RCC 7860 (cell line): ENCODE measurements around the gene PGBD4.
"Not testable (repeated sequence)": the region's sequence is repeated elsewhere in the genome, so short reads cannot be mapped to it uniquely, and the experiment has no call there.

Source experiments
- DNase-seq: peaks from one replicate; pipeline ENCODE4 v3.0.0-alpha.2; 2015; ENCODE audit warnings: low spot score
- FAIRE-seq: peaks from 2 replicates; lab custom pipeline; 2012; peaks lifted over from hg19 to GRCh38; lab: Jason Lieb, UNC

Gene PGBD4

DNA sequence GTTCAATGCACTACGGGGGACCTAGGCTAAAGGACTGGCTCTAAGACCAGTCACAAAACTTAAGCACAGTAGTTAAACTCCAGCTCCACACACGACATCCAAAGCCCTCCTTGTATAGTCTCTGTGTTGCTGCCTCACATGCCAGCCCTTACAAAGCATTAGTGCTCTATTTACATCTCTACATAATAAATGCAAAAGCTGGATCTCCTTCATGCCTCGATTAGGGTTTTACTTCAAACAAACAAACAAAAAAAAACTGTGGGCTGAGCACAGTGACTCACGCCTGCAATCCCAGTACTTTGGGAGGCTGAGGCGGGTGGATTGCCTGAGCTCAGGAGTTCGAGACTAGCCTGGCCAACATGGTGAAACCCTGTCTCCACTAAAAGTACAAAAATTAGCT, 9.6 kb downstream of the PGBD4 start:
- DNase-seq = no peak
- no peak for FAIRE-seq

DNA sequence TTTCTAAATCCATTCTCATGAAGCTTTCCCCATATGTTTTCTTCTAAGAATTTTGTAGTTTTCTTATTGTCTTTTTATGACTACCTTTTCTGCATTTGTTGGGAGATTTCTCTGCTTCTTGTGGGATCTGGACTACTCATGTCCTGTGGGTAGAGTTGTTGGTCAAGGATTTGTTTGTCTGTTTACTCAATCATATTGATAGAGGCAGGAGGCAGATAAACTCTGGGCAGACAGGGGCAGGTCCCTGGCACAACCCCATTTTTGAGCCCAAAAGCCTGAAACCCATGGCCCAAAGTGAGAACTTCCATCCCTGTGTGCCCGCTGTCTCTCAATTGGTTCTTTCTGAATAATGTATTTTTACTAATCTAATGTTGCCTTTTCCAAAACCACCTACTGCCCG, 12.3 kb downstream of the PGBD4 start:
- DNase-seq = no peak
- FAIRE-seq = no peak

DNA sequence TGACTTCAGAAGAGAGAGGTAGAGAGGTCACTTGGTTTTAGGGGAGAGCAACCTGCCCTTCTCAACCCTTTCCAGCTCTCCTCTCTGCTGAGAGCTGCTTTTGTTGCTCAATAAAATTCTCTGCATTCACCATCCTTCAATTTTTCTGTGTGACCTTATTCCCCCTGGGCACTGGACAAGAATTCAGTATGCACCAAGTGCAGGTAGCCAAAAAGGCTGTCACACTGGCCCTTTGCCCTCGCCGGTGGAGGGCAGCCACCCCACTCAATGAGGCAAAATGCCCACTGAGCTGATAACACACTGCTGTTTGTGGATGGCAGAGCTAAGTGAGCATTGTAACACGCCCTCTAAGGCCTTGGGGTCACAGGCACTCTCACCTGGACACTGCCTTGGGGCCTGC, 12.9 kb downstream of the PGBD4 start:
- DNase-seq = no peak
- FAIRE-seq = no peak

DNA sequence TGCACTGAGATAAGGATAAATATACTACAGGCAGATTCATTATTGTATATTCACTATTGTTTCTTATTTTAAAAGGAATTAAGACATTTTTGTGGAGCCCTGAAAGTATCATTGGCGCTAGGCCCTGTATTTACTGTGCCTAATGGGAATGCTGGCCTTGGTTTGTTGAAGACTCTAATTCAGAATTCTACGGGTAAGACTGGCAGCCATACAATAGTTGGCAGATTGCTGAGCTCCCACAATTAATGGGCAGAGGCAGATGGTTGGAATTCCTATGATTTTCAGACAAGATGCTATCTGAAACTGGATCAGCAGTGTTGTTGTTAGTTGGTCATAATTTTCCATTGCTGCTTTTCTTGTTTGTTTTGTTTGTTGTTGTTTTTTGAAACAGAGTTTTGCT, 14.7 kb downstream of the PGBD4 start:
- FAIRE-seq (no peak), DNase-seq (no peak)

DNA sequence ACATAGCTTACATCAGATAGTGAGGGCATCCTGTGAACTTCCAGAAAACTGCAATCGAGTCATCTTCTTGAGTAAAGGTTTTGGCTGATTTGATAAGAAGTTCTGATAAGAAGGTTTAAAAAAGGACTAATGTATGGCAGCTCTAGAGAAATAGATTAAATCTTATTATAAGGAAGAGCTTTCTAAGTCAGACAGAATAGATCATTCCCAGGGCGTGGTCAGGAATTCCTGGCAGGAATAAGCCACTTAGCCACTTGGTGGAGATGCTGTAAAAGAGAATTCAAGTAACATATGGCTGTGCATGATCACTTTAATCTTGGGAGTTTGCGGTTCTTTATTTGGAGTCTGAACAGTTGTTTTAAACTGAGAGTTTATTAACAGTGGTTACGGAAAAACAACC, 17.4 kb downstream of the PGBD4 start:
- FAIRE-seq = no peak
- no peak for DNase-seq

DNA sequence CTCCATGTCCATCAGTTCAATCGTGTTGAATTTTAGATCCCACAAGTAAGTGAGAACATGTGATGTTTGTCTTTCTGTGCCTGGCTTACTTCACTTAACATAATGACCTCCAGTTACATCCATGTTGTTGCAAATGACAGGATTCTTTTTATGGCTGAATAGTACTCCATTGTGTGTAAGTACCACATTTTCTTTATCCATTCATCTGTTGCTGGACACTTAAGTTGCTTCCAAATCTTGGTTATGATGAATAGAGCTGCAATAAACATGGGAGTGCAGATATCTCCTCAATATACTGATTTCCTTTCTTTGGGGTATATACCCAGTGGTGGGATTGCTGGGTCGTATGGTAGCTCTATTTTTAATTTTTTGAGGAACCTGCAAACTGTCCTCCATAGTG, 18.5 kb downstream of the PGBD4 start:
- DNase-seq, FAIRE-seq: not testable (repeated sequence)

DNA sequence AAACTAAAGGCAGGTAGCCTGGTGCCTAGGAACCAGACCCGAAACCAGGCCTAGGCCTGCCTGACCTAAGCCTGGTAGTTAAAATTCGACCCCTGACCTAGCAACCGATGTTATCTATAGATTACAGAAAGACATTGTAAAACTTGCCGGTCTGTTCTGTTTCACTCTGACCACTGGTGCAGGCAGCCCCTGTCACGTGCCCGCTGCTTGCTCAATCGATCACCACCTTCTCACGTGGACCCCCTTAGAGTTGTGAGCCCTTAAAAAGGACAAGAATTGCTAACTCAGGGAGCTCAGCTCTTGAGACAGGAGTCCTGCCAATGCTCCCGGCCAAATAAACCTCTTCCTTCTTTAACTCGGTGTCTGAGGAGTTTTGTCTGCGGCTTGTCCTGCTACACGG, 19.9 kb downstream of the PGBD4 start:
- not testable (repeated sequence) for FAIRE-seq, DNase-seq

DNA sequence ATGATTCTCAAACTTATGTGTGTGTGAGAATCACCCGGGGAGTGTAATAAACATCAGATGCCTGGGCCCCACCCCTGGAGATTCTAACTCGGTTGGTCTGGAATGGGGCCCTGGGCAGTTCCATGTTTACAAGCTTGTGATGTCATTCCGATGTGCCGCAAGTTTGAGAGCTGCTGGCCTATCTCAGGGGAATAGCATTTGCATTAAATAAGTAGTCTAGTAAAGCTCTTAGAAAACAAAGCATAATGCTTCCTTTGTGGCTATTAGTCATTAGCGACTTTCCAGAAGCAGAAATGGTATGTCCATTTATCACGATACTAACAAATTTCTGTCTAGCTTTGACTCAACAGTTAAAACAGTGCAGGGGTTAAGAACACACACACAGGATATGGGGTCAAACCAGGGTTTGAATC, 20.9 kb downstream of the PGBD4 start:
- no peak for FAIRE-seq

DNA sequence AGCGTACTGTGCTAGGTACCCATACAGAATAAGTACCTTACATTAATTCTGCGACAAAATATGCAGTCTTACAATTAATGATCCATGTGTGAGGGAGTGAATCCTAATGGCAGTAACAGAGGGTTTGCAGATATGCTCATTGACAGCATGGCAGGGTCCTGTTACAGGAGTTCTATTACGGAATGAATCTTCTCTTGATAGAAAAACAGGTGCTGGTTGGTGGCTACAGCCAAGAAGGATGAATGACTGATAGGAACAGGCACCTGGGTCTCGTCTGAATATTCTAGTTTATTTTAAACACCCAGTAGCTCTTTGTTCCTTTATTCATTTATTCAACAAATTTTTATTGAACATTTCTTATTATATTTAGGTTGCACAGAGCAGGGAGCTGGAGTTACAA, 22.8 kb downstream of the PGBD4 start:
- no peak for FAIRE-seq
- no peak for DNase-seq

More for the DNA sequence above, 20.9 kb downstream of the PGBD4 start:
- DNase-seq = no peak

DNA sequence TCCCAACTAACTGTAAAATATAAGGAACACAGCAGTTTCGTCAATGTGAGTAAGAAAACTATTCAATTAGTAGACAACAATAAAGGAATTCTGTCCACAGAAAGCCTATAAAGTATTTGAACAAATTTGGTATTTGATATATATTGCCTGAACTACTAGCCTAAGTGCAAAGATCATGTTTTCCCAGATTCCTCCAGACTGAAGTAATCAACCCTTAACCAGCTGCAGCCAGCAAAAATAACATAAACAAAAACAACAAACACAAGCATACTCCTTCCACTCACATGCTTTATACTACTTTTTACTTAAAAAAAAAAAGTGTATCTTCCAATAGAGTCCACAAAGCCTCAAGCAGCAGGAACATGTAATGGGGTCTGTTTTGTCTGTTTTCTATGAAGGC, 24.1 kb downstream of the PGBD4 start:
- DNase-seq (no peak), FAIRE-seq (no peak)

DNA sequence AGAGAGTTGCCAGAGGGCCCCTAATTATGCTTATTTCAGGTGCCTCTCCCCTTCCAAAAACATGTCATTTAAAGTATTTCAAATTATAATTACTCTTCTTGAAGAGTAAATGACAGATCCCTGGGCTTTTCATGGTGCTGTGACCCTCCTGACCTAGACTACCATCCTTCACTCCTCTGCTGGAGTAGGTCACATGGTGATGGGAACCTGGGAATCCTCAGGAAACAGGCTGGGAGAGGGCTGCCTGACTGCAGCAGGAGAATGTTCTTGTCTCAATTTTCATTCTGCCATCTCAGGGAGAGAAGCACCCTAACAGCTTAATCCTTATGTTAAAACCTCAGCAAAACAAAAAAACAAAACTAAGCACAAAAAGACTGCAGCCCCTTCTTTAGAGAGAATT, 24.6 kb downstream of the PGBD4 start:
- DNase-seq (no peak), FAIRE-seq (no peak)

DNA sequence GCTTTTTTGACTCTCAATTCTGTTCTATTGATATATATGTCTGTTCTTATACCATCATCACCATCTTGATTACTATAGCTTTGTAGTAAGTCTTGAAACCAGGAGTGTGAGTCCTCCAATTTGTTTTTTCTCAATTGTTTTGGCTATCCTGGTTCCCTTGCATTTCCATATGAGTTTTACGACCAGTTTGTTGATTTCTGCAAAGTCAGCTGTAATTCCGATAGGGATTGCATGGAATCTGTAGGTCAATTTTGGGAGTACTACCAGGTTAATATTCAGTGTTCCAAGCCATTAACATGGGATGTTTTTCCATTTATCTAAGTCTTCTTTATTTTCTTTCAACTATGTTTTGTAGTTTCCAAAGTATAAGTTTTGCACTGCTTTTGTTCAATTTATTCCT, 27.0 kb downstream of the PGBD4 start:
- FAIRE-seq = no peak
- DNase-seq = no peak

DNA sequence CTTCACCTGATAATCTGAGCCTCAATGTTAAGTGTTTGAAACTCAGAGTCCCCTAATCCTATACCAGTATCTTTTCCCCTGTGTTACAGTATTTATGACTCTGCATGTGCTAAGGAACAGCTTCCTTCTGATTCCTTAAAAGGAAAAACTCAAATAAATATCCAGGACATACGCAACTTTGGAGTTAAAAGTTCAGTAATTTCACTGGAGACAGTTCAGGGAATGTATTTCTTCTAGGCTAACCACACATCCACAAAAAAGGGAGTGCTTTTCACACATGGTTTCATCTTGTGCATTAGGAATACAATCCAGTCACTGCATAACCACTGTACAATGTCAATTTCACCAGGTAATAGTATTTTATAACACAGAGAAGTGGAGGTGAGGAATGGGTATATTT, 31.0 kb downstream of the PGBD4 start:
- FAIRE-seq (no peak), DNase-seq (no peak)

DNA sequence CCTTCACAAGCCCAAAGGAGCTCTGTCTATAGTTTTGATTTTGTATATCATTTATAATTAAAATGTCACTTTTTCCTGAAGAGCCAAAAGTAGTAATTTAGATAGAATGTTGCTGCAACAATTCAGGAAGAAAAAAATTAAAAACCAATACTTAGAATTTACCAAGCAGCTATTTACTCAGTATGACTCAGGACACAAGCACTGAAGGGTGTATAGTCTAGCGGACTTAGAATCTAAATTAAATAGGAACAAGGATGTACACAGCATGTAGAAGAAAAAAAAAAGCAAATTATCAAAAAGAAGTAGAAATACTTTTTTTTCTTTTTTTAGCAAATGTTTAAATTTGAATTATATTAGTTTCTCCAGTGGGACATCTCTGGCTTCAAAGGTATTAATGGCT, 31.6 kb downstream of the PGBD4 start:
- DNase-seq (no peak), FAIRE-seq (no peak)

DNA sequence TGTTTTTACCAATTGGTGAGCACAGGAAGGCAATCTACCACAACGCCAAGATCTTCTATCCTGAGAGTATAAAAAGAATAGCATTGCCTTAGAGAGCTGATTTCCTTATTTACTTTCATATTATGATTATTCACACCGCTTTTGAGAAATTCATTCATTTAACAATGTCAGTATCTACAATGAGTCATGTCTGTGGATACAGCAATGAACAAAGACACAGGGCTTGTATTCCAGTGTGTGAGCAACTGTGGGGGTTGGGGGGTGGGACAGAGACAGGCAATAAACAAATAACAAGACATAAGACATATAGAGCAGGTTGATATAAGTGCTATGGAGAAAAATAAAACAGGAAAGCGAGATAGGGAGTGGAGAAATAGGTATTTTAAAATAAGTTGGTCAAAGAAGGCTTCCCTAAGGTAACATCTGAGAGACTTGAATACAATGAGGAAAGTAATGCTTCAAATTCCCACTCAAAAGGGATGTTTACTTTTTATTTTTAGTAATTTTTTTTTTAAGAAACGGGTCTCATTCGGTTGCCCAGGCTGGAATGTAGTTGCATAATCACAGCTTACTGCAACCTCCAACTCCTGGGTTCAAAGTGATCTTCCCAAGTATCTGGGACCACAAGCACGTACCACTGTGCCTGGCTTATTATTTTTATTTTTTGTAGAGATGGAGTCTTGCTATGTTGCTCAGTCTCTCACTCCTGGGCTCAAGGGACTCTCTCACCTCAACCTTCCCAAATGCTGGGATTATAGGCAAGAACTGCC, 45.7 kb downstream of the PGBD4 start:
- FAIRE-seq = no peak
- no peak for DNase-seq

DNA sequence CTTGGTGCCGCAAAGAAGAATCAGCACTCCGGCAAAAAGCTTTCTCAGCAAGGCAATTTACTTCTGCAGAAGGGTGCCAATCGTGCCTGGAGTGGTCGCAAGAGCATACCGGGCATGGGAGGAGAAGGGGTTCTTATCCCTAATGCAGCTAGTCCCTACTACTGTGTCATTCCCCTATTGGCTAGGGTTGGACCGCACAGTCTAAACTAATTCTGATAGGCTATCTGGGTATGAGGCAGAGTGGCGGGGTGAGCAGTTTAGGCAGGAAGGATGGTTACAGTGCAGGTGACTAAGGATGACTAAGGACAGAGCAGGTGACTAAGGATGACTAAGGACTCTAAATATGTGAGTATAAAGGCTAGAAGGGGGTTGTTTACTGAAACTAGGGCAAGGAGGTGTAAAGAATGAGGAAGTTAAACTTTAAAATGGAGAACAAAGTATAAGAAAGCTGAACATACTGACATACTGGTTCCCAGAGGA, 52.9 kb downstream of the PGBD4 start:
- FAIRE-seq = no peak

DNA sequence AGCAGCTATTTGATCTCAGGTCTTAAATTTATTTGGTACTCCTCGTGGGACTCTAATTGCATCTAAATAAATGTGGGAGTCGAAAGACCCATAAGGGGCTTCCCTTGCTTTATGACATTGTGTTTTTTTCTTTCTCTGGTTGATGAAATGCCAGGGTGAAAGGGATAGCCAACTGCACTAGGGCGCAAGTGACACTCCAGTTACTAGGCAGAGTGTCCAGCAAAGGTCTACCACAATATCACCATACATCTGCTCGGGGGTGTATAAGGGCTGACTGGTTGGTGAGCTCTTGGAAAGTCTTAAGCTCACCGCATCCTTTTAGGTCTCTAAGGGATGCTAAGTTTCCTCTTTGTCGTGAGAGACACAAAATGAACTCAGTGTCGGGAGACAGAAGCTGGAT, 54.0 kb downstream of the PGBD4 start:
- DNase-seq = no peak
- no peak for FAIRE-seq

More for the DNA sequence above, 52.9 kb downstream of the PGBD4 start:
- DNase-seq = peak; percentile 76
